Measurements from ENCODE around the gene HOXA9. TPM values are rescaled to one million over a fixed set of nuclear protein-coding genes. Genes with fewer than 3 reads are reported as not detected.

The HOXA9 gene
- total RNA-seq, 1 experiment from 2014 or later: 16.7 TPM

- H3K4me1 Mint-ChIP-seq (ENCODE audit: low read depth, unreplicated experiment): peaks cover 6% of the 10 kb centered on the region
- TF ChIP-seq, protein P1, sequence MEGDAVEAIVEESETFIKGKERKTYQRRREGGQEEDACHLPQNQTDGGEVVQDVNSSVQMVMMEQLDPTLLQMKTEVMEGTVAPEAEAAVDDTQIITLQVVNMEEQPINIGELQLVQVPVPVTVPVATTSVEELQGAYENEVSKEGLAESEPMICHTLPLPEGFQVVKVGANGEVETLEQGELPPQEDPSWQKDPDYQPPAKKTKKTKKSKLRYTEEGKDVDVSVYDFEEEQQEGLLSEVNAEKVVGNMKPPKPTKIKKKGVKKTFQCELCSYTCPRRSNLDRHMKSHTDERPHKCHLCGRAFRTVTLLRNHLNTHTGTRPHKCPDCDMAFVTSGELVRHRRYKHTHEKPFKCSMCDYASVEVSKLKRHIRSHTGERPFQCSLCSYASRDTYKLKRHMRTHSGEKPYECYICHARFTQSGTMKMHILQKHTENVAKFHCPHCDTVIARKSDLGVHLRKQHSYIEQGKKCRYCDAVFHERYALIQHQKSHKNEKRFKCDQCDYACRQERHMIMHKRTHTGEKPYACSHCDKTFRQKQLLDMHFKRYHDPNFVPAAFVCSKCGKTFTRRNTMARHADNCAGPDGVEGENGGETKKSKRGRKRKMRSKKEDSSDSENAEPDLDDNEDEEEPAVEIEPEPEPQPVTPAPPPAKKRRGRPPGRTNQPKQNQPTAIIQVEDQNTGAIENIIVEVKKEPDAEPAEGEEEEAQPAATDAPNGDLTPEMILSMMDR (IDR thresholded peaks at IDR 0.05; ENCODE audit: insufficient read depth in 1 of 2, low read depth in 1 of 2, low read length in 1 of 2, severe bottlenecking in 1 of 2, unreplicated experiment in 1 of 2): no peak
- intact Hi-C loops (cut with micrococcal nuclease; ENCODE audit: unreplicated experiment): no loop called here
- H3K4me1 ChIP-seq: peaks cover 4% of the 10 kb centered on the region
- no peaks in the 10 kb centered on the region for H3K9me3 ChIP-seq
- H3K4me3 Mint-ChIP-seq (ENCODE audit: unreplicated experiment): peak overlapping the region; percentile 48
- H3K27ac Mint-ChIP-seq (ENCODE audit: unreplicated experiment): no peak overlapping the region
- no peaks in the 10 kb centered on the region for H3K36me3 Mint-ChIP-seq (ENCODE audit: insufficient read depth, unreplicated experiment)
- no peaks in the 10 kb centered on the region for H3K36me3 ChIP-seq (ENCODE audit: control insufficient read depth, insufficient read depth, low read length)
- H3K27me3 ChIP-seq (replicated peaks; ENCODE audit: control insufficient read depth, insufficient read depth, low read length): no peaks in the 10 kb centered on the region; the same call in 1 of the 2 replicates
- H3K9me3 Mint-ChIP-seq (ENCODE audit: unreplicated experiment): no peaks in the 10 kb centered on the region
- ChIA-PET POLR2A (interaction anchor here (0.6 kb wide), 1 partner anchor 76 kb away, joined by 3 read pairs; no protein-coding TSS in a partner anchor), CTCF (no interaction called here)
- no TSS peak for BruUV-seq (replicated peaks)
- H3K4me3 ChIP-seq (ENCODE audit: low read depth, low read length): peak overlapping the region; percentile 17
- no peak for DNase-seq
- peaks cover 5% of the 10 kb centered on the region for H3K27me3 Mint-ChIP-seq (ENCODE audit: insufficient read depth, unreplicated experiment)
Measured at GRCh38 chr7:27204851-27205322, 39.5 kb upstream of the HOXA9 start.

GRCh38 chr7:27203964-27204594 lies 38.7 kb upstream of the HOXA9 start:
- no peak overlapping the region for H3K27ac Mint-ChIP-seq (ENCODE audit: unreplicated experiment)
- H3K9me3 ChIP-seq: no peaks in the 10 kb centered on the region
- no peak for DNase-seq
- TF ChIP-seq, protein P1 (IDR thresholded peaks at IDR 0.05; ENCODE audit: insufficient read depth in 1 of 2, low read depth in 1 of 2, low read length in 1 of 2, severe bottlenecking in 1 of 2, unreplicated experiment in 1 of 2): no peak
- no TSS peak for BruUV-seq (replicated peaks)
- CTCF ChIA-PET: no interaction called here
- H3K36me3 Mint-ChIP-seq (ENCODE audit: insufficient read depth, unreplicated experiment): no peaks in the 10 kb centered on the region
- H3K36me3 ChIP-seq (ENCODE audit: control insufficient read depth, insufficient read depth, low read length): no peaks in the 10 kb centered on the region
- H3K4me1 Mint-ChIP-seq (ENCODE audit: low read depth, unreplicated experiment): peaks cover 6% of the 10 kb centered on the region
- no peak overlapping the region for H3K4me3 ChIP-seq (ENCODE audit: low read depth, low read length)
- intact Hi-C loops (cut with micrococcal nuclease; ENCODE audit: unreplicated experiment): no loop called here
- H3K4me1 ChIP-seq: peaks cover 5% of the 10 kb centered on the region
- no peaks in the 10 kb centered on the region for H3K9me3 Mint-ChIP-seq (ENCODE audit: unreplicated experiment)
- no peak overlapping the region for H3K4me3 Mint-ChIP-seq (ENCODE audit: unreplicated experiment)
- H3K27me3 Mint-ChIP-seq (ENCODE audit: insufficient read depth, unreplicated experiment): peaks cover 5% of the 10 kb centered on the region
- peaks cover under 1% of the 10 kb centered on the region for H3K27me3 ChIP-seq (replicated peaks; ENCODE audit: control insufficient read depth, insufficient read depth, low read length)
- POLR2A ChIA-PET: interaction anchor here (0.6 kb wide), 1 partner anchor 76 kb away, joined by 3 read pairs; no protein-coding TSS in a partner anchor

DNA sequence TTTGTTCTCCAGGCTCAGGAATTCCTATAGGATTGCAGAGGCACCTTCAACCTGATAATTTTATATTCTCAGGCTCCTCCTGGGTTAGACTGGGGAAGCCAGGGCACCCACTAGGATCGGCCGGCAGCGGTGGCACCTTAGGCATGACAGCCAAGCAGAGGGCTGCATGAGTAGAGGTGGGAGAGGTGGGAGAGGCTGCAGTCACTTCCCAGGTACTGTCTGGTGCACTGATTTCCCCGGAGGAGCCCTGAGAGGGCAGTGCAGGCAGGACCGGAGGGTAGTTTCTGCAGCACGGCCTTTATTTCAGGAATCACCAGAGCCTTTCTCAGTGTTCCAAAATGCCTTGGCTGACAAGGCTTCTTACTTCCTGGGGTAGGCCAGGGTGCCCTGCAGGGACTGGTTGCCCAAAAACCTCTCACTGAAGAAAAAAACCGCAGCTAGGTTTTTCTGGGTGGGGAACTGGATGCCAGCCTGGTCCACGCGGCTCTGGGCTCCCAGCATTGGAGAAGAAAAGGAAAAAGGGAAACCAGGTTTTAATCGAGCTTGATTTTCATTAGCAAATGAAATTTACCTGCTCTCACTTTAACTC lies 38.1 kb upstream of the HOXA9 start:
- TF ChIP-seq, protein P1 (IDR thresholded peaks at IDR 0.05; ENCODE audit: insufficient read depth in 1 of 2, low read depth in 1 of 2, low read length in 1 of 2, severe bottlenecking in 1 of 2, unreplicated experiment in 1 of 2): no peak
- intact Hi-C loops (cut with micrococcal nuclease; ENCODE audit: unreplicated experiment): no loop called here
- CTCF ChIA-PET: no interaction called here

More for the DNA sequence above, 38.1 kb upstream of the HOXA9 start:
- H3K4me3 ChIP-seq (ENCODE audit: low read depth, low read length): no peak overlapping the region
- POLR2A ChIA-PET: no interaction called here
- no peak overlapping the region for H3K4me3 Mint-ChIP-seq (ENCODE audit: unreplicated experiment)
- H3K36me3 Mint-ChIP-seq (ENCODE audit: insufficient read depth, unreplicated experiment): no peaks in the 10 kb centered on the region
- no peaks in the 10 kb centered on the region for H3K9me3 Mint-ChIP-seq (ENCODE audit: unreplicated experiment)
- BruUV-seq (replicated peaks): no TSS peak
- DNase-seq: no peak
- peaks cover 8% of the 10 kb centered on the region for H3K4me1 ChIP-seq
- H3K27ac Mint-ChIP-seq (ENCODE audit: unreplicated experiment): no peak overlapping the region
- peaks cover 5% of the 10 kb centered on the region for H3K27me3 Mint-ChIP-seq (ENCODE audit: insufficient read depth, unreplicated experiment)
- H3K36me3 ChIP-seq (ENCODE audit: control insufficient read depth, insufficient read depth, low read length): no peaks in the 10 kb centered on the region
- peaks cover 4% of the 10 kb centered on the region for H3K4me1 Mint-ChIP-seq (ENCODE audit: low read depth, unreplicated experiment)
- H3K27me3 ChIP-seq (replicated peaks; ENCODE audit: control insufficient read depth, insufficient read depth, low read length): peaks cover 2% of the 10 kb centered on the region
- H3K9me3 ChIP-seq: no peaks in the 10 kb centered on the region

Data from Caco-2 (cell line).